Measurements from ENCODE around the gene EMC8.

EMC8 gene

GRCh38 chr16:85834741-85835140, 35.4 kb upstream of the EMC8 start:
- no peak overlapping the region for H3K4me3 ChIP-seq (ENCODE audit: low read depth, low read length)
- TF ChIP-seq CTCF (IDR thresholded peaks at IDR 0.05; ENCODE audit: borderline replicate concordance, insufficient read depth, low read depth, low read length) = no peak

- no peak for TF ChIP-seq CTCF (IDR thresholded peaks at IDR 0.05; ENCODE audit: borderline replicate concordance, insufficient read depth, low read depth, low read length)
- H3K4me3 ChIP-seq (ENCODE audit: low read depth, low read length) = no peak overlapping the region
Measured at GRCh38 chr16:85833219-85833920, 34.0 kb upstream of the EMC8 start.

- TF ChIP-seq CTCF (IDR thresholded peaks at IDR 0.05; ENCODE audit: borderline replicate concordance, insufficient read depth, low read depth, low read length) = no peak
Measured at GRCh38 chr16:85832570-85833218, 33.4 kb upstream of the EMC8 start.

GRCh38 chr16:85830821-85831220, 31.5 kb upstream of the EMC8 start:
- TF ChIP-seq CTCF (IDR thresholded peaks at IDR 0.05; ENCODE audit: borderline replicate concordance, insufficient read depth, low read depth, low read length) = no peak
- no peak overlapping the region for H3K4me3 ChIP-seq (ENCODE audit: low read depth, low read length)

More at GRCh38 chr16:85832570-85833218, 33.4 kb upstream of the EMC8 start:
- H3K4me3 ChIP-seq (ENCODE audit: low read depth, low read length) = no peak overlapping the region

- H3K4me3 ChIP-seq (ENCODE audit: low read depth, low read length) = no peak overlapping the region
- TF ChIP-seq CTCF (IDR thresholded peaks at IDR 0.05; ENCODE audit: borderline replicate concordance, insufficient read depth, low read depth, low read length) = no peak
Measured at GRCh38 chr16:85829751-85830445, 30.6 kb upstream of the EMC8 start.

GRCh38 chr16:85829171-85829719, 29.9 kb upstream of the EMC8 start:
- TF ChIP-seq CTCF (IDR thresholded peaks at IDR 0.05; ENCODE audit: borderline replicate concordance, insufficient read depth, low read depth, low read length) = no peak
- no peak overlapping the region for H3K4me3 ChIP-seq (ENCODE audit: low read depth, low read length)

All from GM12875 (cell line).